ENCODE data around the gene ALK.

The ALK gene

DNA sequence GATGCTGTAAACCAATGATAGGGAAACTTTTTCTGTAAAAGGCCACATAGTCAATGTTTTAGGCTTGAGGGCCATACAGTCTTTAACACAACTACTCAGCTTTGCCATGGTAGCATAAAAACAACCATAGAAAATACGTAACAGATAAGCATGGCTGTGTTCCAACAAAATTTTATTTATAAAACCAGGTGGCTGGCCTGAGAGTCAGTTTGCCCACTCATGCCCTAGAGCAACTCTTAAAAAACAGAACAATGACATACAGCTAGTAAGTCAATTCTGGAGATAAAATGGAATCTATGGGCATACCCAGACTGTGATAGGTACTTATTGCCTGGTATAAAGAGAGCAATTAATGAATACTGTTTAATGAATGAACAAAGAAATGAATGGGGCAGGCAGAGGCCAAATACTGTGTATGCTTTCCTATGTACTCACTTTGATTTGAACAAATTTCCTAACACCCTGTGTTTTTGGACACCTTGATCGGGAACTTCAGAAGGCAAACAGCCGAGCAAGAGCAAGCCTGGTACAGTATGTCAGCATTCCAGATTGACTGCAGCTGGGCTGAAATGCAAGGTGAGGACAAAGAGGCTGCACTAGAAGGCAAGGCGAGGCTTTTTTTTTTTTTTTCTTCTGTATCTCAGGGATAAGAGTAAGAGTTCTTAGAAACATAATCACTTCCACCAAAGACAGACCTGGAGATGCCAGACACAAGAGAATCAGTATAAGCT is 490.8 kb downstream of the ALK start:
- TF ChIP-seq TAF1 (IDR thresholded peaks at IDR 0.05; ENCODE audit: borderline replicate concordance, insufficient read depth, low read length) (no peak), FOXP2 (optimal IDR thresholded peaks at IDR 0.05; ENCODE audit: borderline replicate concordance, extremely low read depth, extremely low read length, insufficient read depth) (no peak), POLR2AphosphoS5 (IDR thresholded peaks at IDR 0.05; ENCODE audit: low read depth, low read length) (no peak), SIN3A (IDR thresholded peaks at IDR 0.05; ENCODE audit: borderline replicate concordance, insufficient read depth, low read length) (no peak)
- TF ChIP-seq, protein P1, sequence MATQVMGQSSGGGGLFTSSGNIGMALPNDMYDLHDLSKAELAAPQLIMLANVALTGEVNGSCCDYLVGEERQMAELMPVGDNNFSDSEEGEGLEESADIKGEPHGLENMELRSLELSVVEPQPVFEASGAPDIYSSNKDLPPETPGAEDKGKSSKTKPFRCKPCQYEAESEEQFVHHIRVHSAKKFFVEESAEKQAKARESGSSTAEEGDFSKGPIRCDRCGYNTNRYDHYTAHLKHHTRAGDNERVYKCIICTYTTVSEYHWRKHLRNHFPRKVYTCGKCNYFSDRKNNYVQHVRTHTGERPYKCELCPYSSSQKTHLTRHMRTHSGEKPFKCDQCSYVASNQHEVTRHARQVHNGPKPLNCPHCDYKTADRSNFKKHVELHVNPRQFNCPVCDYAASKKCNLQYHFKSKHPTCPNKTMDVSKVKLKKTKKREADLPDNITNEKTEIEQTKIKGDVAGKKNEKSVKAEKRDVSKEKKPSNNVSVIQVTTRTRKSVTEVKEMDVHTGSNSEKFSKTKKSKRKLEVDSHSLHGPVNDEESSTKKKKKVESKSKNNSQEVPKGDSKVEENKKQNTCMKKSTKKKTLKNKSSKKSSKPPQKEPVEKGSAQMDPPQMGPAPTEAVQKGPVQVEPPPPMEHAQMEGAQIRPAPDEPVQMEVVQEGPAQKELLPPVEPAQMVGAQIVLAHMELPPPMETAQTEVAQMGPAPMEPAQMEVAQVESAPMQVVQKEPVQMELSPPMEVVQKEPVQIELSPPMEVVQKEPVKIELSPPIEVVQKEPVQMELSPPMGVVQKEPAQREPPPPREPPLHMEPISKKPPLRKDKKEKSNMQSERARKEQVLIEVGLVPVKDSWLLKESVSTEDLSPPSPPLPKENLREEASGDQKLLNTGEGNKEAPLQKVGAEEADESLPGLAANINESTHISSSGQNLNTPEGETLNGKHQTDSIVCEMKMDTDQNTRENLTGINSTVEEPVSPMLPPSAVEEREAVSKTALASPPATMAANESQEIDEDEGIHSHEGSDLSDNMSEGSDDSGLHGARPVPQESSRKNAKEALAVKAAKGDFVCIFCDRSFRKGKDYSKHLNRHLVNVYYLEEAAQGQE (IDR thresholded peaks at IDR 0.05; ENCODE audit: insufficient read depth in 1 of 2, low read depth in 2 of 2, low read length in 2 of 2), result no peak

DNA sequence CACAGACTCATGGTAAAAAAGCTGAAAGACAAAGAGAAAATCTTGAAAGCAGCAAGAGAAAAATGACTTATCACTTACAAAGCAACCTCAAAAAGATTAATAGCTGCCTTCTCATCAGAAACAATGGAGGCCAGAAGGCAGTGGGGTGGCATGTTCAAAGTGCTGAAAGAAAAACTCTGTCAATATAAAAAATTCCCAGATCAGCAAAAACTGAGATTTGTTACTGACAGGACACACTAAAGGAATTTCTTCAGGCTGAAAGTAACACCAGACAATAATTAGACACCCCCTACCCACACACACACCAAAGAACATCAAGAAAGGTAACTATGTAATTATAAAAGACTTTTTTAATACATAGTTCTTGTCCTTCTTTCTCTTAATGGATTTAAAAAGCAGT is 495.0 kb downstream of the ALK start:
- TF ChIP-seq POLR2AphosphoS5 (IDR thresholded peaks at IDR 0.05; ENCODE audit: low read depth, low read length), result no peak
- TF ChIP-seq, protein P1 (IDR thresholded peaks at IDR 0.05; ENCODE audit: insufficient read depth in 1 of 2, low read depth in 2 of 2, low read length in 2 of 2), result no peak

DNA sequence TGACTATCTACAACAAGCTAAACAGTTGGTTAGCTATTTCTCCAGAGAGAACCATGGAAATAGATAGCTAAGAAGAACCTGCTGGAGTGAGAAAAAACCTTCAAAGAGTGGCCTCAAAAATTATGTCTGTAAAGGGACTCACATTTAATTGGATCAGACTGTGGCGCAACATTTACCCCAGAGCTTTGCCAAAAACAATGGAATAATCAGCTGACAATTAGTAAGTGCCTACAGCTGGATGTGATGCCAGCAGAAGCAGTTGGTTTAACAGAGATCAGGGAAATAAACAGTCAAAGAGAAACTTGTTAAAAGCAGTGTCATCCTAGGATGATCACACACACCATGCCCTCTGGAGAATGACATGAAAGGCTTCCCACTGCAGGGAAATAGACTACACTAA is 495.5 kb downstream of the ALK start:
- TF ChIP-seq TAF1 (IDR thresholded peaks at IDR 0.05; ENCODE audit: borderline replicate concordance, insufficient read depth, low read length), result no peak
- TF ChIP-seq FOXP2 (optimal IDR thresholded peaks at IDR 0.05; ENCODE audit: borderline replicate concordance, extremely low read depth, extremely low read length, insufficient read depth), result no peak
- TF ChIP-seq, protein P1 (IDR thresholded peaks at IDR 0.05; ENCODE audit: insufficient read depth in 1 of 2, low read depth in 2 of 2, low read length in 2 of 2), result no peak
- no peak for TF ChIP-seq POLR2AphosphoS5 (IDR thresholded peaks at IDR 0.05; ENCODE audit: low read depth, low read length)
- no peak for TF ChIP-seq SIN3A (IDR thresholded peaks at IDR 0.05; ENCODE audit: borderline replicate concordance, insufficient read depth, low read length)

DNA sequence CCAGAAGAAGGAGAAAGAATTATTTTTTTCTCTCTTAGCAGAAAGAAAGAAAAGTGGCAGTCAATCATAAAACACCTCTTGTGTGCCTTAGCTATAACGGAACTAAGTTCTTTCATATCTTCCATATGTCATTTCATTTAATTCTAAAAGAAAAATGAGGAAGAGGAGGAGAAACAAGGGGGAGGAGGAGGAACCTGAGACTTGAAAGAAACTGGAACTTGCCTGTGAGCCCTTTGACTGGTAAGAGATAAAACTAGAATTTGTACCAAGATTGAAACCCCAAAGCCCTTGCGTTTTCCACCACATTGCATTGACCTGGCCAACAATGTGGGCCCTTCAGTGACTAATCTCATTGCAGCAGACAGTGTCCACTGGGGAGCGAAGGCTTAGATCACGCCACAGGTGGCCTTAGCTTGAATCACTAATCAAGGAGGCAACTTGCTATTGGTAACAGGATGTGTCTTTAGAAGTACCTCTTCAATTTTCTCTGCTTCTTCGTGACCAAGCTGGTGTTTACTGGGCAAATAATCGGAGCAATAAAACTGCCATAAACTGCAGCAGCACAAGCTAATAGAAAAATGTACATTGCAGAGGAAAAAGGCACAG is 498.2 kb downstream of the ALK start:
- no peak for TF ChIP-seq SIN3A (IDR thresholded peaks at IDR 0.05; ENCODE audit: borderline replicate concordance, insufficient read depth, low read length)
- TF ChIP-seq TAF1 (IDR thresholded peaks at IDR 0.05; ENCODE audit: borderline replicate concordance, insufficient read depth, low read length), result no peak
- TF ChIP-seq FOXP2 (optimal IDR thresholded peaks at IDR 0.05; ENCODE audit: borderline replicate concordance, extremely low read depth, extremely low read length, insufficient read depth), result no peak
- no peak for TF ChIP-seq POLR2AphosphoS5 (IDR thresholded peaks at IDR 0.05; ENCODE audit: low read depth, low read length)
- TF ChIP-seq, protein P1 (IDR thresholded peaks at IDR 0.05; ENCODE audit: insufficient read depth in 1 of 2, low read depth in 2 of 2, low read length in 2 of 2), result no peak
